OCI-M2 (cell line): ENCODE measurements around the gene PACS1.
"Not testable (repeated sequence)": the region's sequence is repeated elsewhere in the genome, so short reads cannot be mapped to it uniquely, and the experiment has no call there.

Experiments
- DNase-seq: peaks from one replicate; lab custom pipeline; 2025; ENCODE audit not compliant: unreplicated experiment; lab: John Stamatoyannopoulos, UW

Gene PACS1

GRCh38 chr11:66243782-66244535 lies 173.9 kb downstream of the PACS1 start:
- no peak for DNase-seq

- DNase-seq = no peak
Measured at GRCh38 chr11:66247295-66247694, 177.2 kb downstream of the PACS1 start.

GRCh38 chr11:66247801-66248200 lies 177.7 kb downstream of the PACS1 start:
- DNase-seq = no peak

- DNase-seq = no peak
Measured at GRCh38 chr11:66248903-66249302, 178.8 kb downstream of the PACS1 start.

GRCh38 chr11:66251809-66252208 lies 181.7 kb downstream of the PACS1 start:
- no peak for DNase-seq

- not testable (repeated sequence) for DNase-seq
Measured at GRCh38 chr11:66253081-66253480, 183.0 kb downstream of the PACS1 start.

GRCh38 chr11:66258473-66258893 lies 188.4 kb downstream of the PACS1 start:
- DNase-seq = no peak

- DNase-seq = no peak
Measured at GRCh38 chr11:66259225-66259624, 189.2 kb downstream of the PACS1 start.

- DNase-seq = no peak
Measured at GRCh38 chr11:66259956-66260355, 189.9 kb downstream of the PACS1 start.

GRCh38 chr11:66261578-66261977 lies 191.5 kb downstream of the PACS1 start:
- DNase-seq = no peak

- DNase-seq = no peak
Measured at GRCh38 chr11:66262191-66262590, 192.1 kb downstream of the PACS1 start.

GRCh38 chr11:66262696-66263095 lies 192.6 kb downstream of the PACS1 start:
- no peak for DNase-seq

GRCh38 chr11:66263231-66263630 lies 193.2 kb downstream of the PACS1 start:
- no peak for DNase-seq

- DNase-seq = no peak
Measured at GRCh38 chr11:66263785-66264184, 193.7 kb downstream of the PACS1 start.

GRCh38 chr11:66264383-66264782 lies 194.3 kb downstream of the PACS1 start:
- no peak for DNase-seq

- DNase-seq = no peak
Measured at GRCh38 chr11:66264914-66265313, 194.8 kb downstream of the PACS1 start.

GRCh38 chr11:66265531-66266377 lies 195.7 kb downstream of the PACS1 start:
- no peak for DNase-seq

GRCh38 chr11:66266378-66267038 lies 196.4 kb downstream of the PACS1 start:
- no peak for DNase-seq

- no peak for DNase-seq
Measured at GRCh38 chr11:66267039-66267378, 196.9 kb downstream of the PACS1 start.

- DNase-seq = no peak
Measured at GRCh38 chr11:66267379-66268243, 197.5 kb downstream of the PACS1 start.
